ENCODE data around the gene NUP153.

- no peak for TF ChIP-seq CTCF (IDR thresholded peaks at IDR 0.05; ENCODE audit: poor library complexity, severe bottlenecking)
- no peak for TF ChIP-seq POLR2AphosphoS5 (IDR thresholded peaks at IDR 0.05)
- no peak for TF ChIP-seq REST (IDR thresholded peaks at IDR 0.05; ENCODE audit: borderline replicate concordance)
Observed at GRCh38 chr6:17565399-17565798, 141.3 kb downstream of the NUP153 start.

All from neural cell (in vitro differentiated cells).